ENCODE measurements around the gene PLXDC2.

The PLXDC2 gene

DNA sequence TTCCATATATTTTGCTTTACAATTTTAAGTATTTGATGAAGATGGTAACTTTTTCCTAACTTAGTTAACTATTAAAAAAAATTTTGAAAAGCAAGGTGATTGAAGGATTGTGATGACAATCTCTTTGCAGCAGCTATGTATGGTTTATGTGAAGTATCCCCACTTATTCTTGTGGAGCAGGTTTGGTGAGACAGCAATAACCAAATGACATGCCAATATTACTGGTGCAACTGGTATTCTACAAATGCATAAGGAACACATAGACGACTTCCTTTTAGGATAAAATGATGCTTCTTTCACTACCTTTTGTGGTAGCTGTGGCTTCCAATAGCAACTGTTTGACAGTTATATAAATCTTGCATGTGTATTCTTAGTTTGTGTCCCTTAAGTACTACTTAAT is 465.3 kb downstream of the PLXDC2 start:
- no peaks in the 10 kb centered on the region for H3K36me3 ChIP-seq (replicated peaks)
- no peaks in the 10 kb centered on the region for H3K27me3 ChIP-seq (replicated peaks)
- no peak overlapping the region for H3K27ac ChIP-seq
- DNase-seq, result no peak
- TF ChIP-seq, protein P1, sequence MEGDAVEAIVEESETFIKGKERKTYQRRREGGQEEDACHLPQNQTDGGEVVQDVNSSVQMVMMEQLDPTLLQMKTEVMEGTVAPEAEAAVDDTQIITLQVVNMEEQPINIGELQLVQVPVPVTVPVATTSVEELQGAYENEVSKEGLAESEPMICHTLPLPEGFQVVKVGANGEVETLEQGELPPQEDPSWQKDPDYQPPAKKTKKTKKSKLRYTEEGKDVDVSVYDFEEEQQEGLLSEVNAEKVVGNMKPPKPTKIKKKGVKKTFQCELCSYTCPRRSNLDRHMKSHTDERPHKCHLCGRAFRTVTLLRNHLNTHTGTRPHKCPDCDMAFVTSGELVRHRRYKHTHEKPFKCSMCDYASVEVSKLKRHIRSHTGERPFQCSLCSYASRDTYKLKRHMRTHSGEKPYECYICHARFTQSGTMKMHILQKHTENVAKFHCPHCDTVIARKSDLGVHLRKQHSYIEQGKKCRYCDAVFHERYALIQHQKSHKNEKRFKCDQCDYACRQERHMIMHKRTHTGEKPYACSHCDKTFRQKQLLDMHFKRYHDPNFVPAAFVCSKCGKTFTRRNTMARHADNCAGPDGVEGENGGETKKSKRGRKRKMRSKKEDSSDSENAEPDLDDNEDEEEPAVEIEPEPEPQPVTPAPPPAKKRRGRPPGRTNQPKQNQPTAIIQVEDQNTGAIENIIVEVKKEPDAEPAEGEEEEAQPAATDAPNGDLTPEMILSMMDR (IDR thresholded peaks at IDR 0.05; ENCODE audit: low read depth, low read length, missing control alignments), result no peak
- in situ Hi-C loops (cut with HindIII; ENCODE audit: low pct_ligation_motif_present, low sequenced_read_pairs), result no loop called here
- no peak overlapping the region for H3K4me3 ChIP-seq (ENCODE audit: low read depth, low read length)

DNA sequence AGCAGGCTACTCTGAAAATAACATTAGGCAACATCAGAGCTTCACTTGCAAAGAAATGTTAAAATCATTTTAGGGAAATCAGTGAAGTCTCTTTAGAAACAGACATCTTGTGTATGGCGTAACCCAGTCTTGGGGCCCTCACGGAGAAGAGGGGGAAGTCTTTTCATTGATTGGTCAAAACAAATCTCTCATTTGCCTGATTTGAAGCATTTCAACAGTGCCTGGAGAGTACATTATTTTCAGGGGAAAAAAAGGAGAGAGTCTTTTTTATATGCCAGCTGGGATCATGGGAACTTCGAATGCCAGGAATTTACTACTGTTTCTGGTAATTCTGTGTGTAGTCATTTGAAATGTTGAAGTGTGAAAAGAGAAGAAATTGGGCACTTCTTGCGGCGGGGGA is 471.4 kb downstream of the PLXDC2 start:
- H3K4me3 ChIP-seq (ENCODE audit: low read depth, low read length), result no peak overlapping the region
- no peak for DNase-seq
- TF ChIP-seq, protein P1 (IDR thresholded peaks at IDR 0.05; ENCODE audit: low read depth, low read length, missing control alignments), result no peak
- no peaks in the 10 kb centered on the region for H3K27me3 ChIP-seq (replicated peaks)
- in situ Hi-C loops (cut with HindIII; ENCODE audit: low pct_ligation_motif_present, low sequenced_read_pairs), result no loop called here
- no peaks in the 10 kb centered on the region for H3K36me3 ChIP-seq (replicated peaks)
- H3K27ac ChIP-seq, result no peak overlapping the region

DNA sequence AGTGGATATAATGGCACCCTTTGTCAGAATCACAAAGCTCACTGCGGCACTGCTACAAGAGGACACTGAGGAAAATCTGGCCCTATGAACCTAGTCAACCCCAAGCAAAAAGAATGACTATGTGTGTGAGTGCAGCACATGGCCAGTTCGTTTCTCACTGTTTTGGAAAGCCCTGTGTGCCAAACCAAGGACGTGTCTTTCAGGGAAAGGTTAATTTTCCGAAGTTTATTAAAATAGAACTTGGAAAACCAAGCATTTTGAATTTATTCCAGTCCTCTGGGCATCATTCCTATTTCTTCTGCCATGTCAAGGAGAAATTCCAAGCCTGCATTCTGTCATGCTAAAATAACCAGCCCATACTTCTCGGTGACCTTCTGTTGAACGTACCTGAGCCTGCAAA is 471.8 kb downstream of the PLXDC2 start:
- no peaks in the 10 kb centered on the region for H3K36me3 ChIP-seq (replicated peaks)
- no peak overlapping the region for H3K27ac ChIP-seq
- no peak for DNase-seq
- TF ChIP-seq, protein P1 (IDR thresholded peaks at IDR 0.05; ENCODE audit: low read depth, low read length, missing control alignments), result no peak
- H3K4me3 ChIP-seq (ENCODE audit: low read depth, low read length), result no peak overlapping the region
- no peaks in the 10 kb centered on the region for H3K27me3 ChIP-seq (replicated peaks)
- in situ Hi-C loops (cut with HindIII; ENCODE audit: low pct_ligation_motif_present, low sequenced_read_pairs), result no loop called here

DNA sequence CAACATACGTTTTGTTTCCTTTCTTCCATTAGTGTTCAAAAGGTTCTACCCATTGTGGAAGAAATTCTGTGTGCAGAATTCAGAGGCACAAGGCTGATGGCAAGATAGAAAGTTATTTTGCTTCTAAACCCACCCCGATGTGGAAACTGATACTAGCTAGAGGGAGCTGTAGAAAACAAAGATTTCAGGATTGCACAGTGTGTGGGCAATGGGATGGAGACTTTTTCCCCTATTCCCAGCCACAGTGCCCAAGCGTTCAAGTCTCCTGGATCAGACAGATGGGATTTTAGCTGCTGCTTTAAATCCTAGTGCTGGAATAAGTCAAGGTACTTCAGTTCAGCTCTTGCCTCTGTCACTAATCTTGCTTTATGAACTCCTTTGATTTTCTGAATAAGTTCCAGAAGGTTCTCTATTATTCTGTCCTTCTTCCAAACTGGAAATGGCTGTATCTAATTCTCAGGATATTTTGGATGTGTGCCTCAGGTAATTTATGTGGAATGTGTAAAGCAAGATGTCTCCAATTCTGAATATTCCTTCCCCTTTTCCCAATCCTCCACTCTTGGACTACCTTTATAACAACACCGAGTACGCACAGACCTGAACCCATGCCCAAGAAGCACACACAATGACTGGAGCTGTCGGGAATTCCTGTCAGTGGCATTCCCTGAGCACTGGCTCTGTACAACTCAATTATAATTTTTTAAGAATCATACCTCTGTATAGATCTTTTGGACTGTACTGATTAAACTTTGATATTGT is 473.0 kb downstream of the PLXDC2 start:
- TF ChIP-seq, protein P1 (IDR thresholded peaks at IDR 0.05; ENCODE audit: low read depth, low read length, missing control alignments), result no peak

DNA sequence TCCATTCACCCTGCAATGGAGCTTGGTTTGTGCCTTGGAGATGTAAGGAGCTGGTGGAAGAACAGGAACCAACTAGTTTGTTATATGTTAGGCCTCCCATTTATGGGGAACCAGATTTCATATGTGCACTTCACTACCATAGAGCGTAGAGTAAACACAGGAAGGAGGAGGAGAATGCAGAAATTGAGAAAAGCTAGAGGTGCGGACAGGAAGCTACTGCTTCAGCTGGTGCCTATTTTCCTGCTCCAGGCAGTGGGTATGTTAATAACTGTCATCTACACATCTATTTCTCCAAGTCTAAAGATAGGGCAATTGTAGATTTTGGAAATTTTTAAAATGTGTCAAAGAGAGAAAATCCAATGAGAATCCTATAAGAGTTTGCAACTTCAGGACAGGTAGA is 482.2 kb downstream of the PLXDC2 start:
- TF ChIP-seq, protein P1 (IDR thresholded peaks at IDR 0.05; ENCODE audit: low read depth, low read length, missing control alignments), result no peak
- no peak overlapping the region for H3K4me3 ChIP-seq (ENCODE audit: low read depth, low read length)
- in situ Hi-C loops (cut with HindIII; ENCODE audit: low pct_ligation_motif_present, low sequenced_read_pairs), result no loop called here
- no peaks in the 10 kb centered on the region for H3K27me3 ChIP-seq (replicated peaks)
- no peak overlapping the region for H3K27ac ChIP-seq
- no peaks in the 10 kb centered on the region for H3K36me3 ChIP-seq (replicated peaks)
- no peak for DNase-seq

More for the DNA sequence above, 473.0 kb downstream of the PLXDC2 start:
- no peak overlapping the region for H3K27ac ChIP-seq
- no peaks in the 10 kb centered on the region for H3K27me3 ChIP-seq (replicated peaks)
- in situ Hi-C loops (cut with HindIII; ENCODE audit: low pct_ligation_motif_present, low sequenced_read_pairs), result no loop called here
- H3K36me3 ChIP-seq (replicated peaks), result no peaks in the 10 kb centered on the region
- DNase-seq, result no peak
- H3K4me3 ChIP-seq (ENCODE audit: low read depth, low read length), result no peak overlapping the region
